Hematopoietic multipotent progenitor cell treated with erythropoietin and hydrocortisone succinate and interleukin-3 and kit ligand, for 4 days (in vitro differentiated cells): Measurements from ENCODE around the gene CRADD.
"Not testable (repeated sequence)": the region's sequence is repeated elsewhere in the genome, so short reads cannot be mapped to it uniquely, and the experiment has no call there.

Experiments
- DNase-seq: peaks from one replicate; pipeline ENCODE4 v3.0.0-alpha.2; 2015

The CRADD gene

DNA sequence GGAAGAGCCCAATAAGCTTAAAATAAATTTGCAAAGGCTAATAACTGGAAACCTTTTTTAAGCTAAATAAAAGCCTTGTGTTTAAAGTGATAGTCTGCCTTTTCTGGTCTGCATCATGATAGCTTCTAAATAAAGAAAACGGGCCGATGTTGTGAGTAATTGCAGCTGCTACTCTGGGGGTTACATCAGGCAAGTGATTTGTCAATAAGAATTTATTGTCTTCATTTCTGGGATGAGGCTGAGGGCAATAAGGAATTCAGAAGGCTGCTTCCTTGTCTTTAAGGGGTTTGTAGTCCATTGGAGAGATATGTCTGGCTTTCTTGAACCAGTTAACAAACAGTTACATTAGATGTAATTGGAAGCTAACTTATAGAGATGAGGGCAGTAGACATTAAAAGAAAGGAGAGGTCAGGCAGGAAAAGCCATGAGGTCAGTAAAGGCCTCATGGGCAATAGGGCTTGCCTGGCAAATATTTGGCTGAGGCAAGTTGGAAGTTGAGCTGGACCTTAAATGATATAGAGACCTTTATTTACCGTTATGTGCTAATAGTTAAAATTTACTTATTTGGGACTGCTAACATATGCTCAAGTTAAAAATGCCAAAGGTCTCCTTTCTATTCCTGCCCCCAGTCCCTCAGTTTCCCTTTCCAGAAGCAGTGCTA, 85.0 kb downstream of the CRADD start:
- no peak for DNase-seq

DNA sequence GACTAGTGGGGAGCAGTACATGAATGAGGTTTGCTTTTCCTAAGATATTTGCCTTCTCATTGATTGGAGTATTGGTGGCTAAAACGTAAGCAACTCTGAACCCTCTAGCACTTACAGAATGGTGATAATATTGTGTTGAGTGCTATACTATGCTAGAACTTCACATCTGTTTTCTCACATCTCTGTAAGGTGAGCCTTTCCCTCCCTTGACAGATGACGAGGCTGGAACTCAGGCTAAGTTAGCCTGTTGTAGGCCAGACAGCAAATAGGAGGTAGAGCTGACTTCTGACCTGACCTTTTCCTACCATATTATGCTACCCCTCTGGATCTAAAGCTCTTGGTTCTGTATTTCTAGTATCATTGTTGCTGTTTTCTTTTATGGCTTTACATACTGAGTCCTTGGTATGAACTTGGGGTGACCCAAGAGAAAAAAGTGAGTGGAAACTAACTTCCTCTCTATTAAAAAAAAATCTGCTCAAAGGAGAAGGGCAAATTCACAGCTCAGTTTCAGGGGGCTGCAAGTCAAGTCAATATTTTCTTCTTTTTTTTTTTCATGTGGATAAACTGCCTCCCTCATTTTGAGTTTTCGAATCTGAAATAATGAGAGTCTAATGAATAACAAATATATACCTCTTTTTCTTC, 85.9 kb downstream of the CRADD start:
- DNase-seq: no peak

DNA sequence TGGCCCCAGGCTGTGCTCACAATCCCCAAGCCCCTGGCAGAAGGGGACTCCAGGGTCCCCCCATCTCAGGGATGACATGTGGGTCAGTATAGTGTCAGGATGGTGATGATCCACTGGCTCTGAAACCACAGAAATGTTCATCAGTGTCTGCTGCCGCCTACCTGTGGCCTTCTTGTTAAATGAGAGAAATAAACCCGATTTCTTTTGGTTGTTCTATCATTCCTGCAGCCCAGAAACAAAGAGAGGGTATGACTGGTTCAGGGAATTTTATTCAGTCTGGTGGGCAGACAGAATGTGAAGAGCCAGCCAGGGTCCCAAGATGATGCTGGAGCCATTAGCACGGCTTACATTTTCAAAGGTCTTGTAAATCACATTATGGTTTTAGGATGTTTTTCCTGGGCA, 86.6 kb downstream of the CRADD start:
- no peak for DNase-seq

DNA sequence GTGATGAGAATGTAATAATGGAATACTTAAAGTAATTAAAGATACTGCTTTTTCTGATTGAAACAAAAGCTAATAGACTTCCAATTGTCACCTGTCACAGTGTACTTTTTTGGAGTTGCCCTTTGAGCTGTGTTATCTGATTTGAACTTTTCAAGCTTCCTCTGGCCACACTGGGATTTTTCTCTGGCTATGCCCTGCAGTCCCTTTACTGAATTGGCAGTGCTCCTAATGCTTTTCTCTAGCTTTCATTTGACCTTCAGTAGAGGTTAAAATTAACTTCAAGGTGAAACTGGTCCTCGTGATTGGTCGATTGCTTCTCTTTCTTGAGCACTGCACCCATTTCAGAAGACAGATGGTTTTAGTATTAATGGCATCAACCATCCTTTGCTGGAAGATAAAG, 89.2 kb downstream of the CRADD start:
- DNase-seq: no peak

DNA sequence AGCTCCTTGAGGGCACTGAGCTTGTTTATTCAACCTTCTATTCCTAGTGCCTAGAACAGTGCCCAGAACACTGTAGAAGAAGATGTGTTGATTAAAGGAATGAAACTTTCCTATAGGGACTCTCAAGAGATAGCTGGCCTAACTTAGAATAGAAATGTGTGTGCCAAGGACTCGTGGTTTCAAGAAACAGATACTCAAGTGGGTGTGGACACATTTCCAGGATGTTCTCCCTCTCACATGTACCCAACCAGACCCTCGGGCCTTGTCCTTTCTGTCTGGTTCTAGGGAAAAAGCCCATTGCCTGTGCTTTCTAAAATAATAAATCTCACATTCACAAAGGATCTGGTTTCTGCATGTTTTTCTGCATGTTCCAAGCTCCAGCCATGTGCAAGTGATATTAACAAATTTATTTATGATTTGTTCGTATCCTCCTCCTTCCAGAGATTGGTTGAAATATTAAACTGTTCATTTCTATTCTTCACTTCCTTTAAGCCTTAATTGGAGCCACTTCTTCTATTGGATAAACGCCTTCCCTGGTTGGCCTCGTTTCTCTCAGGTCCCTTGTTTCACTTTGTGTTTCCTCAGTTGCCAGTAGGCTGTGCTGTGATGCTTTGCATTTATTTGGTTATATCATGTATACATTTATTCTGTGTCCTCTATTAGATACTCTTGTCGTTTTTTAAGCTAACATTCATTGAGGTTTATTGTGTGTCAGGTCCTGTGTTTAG, 89.8 kb downstream of the CRADD start:
- peak; percentile 82 for DNase-seq

DNA sequence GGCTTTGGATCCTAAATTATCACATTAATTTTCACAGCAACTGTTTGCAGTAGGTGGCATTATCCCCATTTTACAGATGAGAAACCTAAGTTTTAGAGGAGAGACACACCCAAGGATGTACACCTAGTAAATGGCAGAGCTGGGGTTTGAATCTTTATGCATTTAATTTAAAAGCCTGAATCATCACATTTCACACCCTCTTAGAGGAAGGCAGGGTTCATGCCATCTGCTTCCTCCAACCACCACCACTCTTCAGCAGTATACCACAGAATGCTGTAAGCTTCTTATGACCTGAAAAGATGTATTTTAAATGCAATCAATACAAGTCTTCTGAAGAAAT, 90.3 kb downstream of the CRADD start:
- DNase-seq: peak; percentile 80

DNA sequence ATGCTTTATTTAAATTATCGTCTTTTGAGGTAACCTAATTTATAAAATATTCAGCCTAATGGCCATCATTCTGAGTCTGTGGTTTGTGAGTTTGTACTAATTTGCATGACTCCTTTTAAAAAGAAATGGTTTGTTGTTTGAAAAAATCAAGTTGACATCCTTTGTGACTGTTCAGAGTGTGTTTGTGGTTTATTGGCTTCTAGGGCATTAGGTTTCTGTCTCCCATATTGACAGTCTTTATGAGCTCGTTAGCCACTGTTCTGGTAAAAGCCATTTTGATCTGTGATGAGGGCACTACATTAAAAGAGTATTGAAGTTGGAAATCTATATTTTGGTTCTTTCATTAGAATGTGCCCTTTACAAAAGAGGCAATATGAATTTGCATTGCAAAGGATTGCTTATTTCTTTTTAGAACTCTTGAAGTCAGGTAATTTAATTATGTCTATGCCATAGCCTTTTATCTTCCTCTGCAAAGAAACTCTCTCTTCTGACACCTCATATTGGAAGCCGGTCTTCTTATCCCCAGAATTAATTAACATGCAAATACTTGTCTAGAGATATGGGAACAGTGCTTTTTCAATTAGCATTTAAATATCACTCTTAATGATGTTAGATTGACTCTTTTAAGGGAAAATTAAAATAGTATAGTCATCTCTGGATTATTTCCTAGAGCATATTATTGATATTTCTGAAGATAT, 95.0 kb downstream of the CRADD start:
- DNase-seq: no peak

DNA sequence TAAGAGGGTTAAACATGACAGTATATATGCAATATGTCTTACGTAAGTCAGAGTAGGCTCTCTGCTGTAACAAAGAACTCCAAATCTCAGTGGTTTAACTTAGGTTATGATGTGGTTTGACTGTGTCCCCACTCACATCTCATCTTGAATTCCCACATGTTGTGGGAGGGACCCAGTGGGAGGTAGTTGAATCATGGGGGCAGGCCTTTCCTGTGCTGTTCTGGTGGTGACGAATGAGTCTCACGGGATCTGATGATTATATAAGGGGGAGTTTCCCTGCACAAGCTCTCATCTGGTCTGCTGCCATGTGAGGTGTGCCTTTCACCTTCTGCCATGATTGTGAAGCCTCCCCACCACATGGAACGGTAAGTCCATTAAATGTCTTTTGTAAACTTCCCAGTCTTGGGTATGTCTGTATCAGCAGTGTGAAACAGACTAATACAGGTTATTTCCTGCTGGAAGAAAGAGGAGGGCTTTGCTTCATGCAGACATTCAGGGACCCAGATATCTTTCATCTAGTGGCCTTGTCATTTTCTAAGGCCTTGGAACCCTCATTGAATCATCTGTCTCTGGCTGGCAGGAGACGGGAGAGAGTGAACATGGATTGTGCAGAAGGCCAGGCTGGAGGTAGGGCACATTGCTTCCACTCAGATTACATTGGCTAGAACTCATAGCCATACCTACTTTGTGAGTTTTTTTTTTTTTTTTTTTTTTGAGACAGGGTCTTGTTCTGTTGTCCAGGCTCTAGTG, 96.1 kb downstream of the CRADD start:
- DNase-seq: peak; percentile 36

DNA sequence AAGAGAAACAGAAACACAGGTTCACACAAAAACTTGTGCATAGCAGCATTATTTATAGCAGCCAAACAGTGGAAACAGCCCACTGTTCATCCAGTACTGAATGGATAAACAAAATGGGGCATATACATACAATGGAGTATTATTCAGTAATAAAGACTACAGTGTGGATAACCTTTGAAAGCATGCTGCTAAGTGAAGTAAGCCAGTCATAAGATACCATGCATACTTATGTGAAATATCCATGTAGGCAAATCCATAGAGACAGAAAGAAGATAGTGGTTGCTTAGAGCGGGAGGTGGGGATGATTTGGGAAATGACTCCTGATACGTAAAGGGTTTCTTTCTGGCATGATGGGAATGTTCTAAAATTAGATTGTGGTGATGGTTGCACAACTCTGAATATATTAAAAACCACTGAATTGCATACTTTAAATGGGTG, 99.4 kb downstream of the CRADD start:
- DNase-seq: no peak

DNA sequence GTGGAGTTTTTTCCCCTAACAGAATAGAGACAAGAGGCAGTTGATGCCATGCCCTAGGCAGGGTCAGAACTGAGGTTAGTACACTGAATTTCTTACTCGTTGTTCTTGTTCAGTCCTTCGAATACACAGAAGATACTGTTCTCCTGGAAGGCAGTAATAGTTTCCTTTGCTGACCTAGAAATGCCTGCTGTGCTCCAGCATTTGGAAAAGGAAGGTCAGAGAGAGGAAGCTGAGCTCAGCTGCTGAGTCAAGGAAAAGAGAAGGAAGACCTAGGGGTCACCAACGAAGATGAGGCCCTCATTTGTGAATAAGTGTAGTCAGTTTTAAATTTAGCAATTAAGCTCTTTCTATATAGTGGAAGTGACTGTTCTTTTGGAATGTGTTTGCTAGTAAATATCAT, 100.1 kb downstream of the CRADD start:
- DNase-seq: no peak

DNA sequence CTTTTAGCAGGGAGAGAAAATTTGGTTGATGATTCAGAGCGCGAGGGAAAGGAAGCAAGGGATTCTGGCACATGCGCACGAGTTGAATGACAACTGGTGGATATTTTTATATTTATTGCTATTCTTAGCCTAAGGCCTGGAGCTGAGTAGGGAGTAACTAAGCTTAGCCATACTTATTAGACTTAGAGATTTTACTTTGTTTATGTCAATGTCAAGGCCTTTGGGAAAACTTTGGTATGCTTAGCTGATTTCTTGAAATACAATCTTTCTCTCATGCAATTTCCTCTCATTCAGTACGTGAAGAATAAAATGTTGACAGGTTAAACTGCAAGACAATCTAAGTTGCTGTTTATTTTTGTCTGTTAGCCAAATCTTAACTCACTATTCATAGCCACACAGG, 101.1 kb downstream of the CRADD start:
- no peak for DNase-seq

DNA sequence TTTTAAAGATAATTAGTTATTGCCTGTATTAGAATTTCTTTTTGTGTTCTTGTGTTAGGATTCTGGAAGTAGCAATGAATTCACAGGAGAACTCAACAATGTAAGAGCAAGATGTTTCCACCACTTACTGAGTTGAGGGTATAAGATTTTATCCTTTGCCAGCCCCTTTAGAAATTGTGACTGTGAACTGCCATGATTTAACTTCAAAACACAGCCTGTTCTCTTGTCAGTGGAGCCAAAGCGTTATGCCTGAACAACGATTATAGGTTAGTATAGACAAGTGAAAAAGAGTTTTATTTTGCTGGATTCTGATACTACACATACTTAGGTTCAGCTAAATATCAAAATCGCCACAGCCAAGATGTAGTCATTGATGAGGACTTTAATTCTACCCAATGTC, 101.6 kb downstream of the CRADD start:
- no peak for DNase-seq

DNA sequence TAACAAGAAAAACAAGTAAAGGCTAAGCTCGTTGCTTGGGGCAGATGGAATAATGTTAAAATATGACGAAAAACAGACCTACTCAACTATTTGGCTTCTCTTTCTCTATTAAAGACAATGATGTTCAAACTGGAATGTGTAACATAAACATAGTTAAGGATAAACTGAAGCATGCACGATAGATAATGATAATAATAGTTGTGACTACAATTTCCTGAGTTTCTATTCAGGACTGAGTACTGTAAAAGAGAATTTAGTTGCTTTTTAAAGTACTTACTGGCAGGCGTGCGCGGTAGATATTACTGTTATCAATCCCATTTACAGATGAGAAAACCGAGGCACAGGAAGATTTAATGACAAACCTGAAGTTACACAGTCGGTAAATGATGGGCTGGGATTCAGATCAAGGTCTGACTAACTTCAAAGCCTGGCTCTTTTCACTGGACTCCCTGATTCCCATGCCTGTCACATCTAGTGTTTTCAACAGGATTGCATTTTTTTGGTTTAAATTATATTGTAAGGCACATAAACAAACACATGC, 103.0 kb downstream of the CRADD start:
- no peak for DNase-seq

DNA sequence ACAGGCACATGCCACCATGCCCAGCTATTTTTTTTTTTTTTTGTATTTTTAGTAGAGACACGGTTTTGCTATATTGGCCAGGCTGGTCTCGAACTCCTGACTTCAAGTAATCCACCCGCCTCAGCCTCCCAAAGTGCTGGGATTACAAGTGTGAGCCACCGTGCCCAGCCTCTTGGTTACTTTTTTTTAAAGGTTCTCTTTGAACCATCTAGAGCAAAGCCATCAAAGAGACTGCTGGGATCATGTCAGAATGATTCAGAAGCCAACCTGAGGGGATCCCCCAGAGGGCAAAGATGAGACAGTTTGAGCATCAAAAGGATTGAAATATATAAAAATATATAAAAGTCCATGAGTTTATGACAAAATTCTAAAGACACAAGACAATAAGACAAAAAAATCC, 103.7 kb downstream of the CRADD start:
- DNase-seq: not testable (repeated sequence)

DNA sequence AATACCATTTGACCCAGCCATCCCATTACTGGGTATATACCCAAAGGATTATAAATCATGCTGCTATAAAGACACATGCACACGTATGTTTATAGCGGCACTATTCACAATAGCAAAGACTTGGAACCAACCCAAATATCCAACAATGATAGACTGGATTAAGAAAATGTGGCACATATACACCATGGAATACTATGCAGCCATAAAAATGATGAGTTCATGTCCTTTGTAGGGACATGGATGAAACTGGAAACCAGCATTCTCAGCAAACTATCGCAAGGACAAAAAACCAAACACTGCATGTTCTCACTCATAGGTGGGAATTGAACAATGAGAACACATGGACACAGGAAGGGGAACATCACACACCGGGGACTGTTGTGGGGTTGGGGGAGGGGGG, 104.8 kb downstream of the CRADD start:
- not testable (repeated sequence) for DNase-seq

DNA sequence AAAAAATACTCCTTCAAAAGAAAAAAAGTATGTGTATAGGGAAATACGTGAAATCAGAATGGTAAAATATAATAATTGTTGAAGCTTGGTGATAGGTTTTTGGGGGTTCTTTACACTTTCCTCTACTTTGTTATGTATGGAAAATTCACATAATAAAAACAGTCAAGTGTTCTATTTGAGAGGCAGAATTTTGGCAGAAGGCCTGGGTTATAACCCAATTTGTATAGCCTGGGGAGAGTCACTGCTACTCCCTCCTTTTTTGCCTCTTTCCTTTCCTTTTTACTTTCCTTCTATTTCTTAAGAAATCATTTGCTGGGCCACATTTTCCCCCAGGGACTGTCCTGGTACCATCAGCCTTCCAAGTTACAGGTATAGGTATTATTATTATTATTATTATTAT, 105.7 kb downstream of the CRADD start:
- no peak for DNase-seq

DNA sequence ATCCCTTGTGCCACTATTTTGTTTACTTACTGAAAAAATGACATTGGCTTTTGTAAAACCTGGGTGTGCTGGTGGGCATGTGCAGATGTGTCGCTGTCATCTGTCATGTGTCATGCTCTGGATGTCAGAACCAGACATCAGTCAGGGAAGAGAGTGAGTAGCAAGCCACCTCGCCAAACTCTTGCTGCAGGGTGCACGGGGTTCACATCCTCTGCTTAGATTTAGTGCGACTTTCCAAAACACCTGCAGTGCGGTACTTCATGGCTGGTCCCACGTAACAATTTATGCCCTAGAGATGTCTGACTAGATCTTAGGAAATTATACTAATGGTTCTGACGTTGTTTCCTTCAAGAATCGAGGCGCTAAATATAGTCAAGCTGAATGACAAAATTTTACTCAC, 106.7 kb downstream of the CRADD start:
- DNase-seq: no peak

DNA sequence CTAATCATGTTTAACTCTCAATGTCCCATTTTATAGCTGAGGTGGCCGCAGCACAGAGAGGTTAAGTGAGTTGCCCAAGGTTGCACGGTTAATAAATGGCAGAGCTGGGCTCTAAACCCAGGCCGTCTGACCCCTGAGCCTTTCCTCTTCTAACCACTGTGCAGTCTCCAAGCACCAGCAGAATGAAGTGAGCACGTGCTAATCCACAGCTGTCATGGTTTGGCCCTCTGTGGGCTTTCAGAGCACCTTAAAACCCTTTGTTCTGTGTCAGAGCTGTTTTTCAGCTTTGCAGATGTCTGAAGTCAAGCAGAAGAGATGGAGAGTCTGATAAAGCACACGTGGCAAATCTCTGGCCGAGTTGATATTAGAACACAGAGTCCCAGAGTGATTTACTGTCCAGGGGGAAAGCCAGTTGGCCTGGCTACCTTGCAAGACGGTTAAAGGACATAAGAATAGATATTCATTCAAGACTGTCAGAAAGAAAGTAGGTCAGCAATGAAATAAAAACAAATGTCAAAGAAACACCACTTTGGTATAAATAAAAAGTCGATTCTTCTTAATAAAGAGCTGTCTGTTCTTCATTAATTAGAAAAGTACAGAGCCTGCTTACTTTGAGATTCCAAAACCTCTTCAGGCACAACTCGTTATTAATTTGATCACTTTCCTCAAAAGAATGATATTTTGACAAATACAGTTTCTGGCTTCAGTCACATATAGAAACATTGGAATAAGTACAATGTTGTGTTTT, 107.3 kb downstream of the CRADD start:
- DNase-seq: peak; percentile 65

DNA sequence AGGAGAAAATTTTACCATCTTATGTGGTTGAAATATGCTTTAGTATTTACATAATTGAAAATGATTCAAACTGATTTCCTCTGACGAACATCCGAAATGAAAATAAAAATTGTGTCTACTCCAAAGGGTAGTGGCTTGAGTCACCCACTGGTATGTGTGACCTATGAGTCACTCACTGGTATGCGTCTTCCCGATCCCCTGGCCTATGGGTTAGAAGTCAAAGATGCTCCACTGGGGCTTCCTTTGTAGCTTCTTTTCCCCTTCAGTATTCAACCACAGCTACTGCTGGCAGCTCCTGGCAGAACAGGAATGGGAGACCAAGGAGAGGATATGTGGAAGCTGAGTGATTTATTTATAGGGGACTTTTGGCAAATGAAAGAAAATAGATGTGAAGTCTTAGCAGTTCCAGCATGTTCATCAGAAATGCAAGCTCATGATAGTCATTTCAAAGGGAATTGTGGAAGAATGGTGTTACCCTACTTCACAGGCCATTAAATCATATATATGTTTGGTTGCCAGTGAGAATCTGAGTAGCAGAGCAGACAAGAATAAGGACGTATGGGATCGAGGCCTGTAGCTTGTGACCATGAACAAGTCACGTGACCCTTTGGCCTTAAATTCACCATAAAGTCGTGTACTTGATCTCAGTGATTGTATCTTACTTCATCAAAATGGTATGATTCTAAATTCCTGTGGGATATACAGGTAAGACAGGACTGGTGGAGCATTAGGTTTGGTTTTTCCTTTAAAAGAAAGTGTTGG, 108.3 kb downstream of the CRADD start:
- DNase-seq: peak; percentile 31

DNA sequence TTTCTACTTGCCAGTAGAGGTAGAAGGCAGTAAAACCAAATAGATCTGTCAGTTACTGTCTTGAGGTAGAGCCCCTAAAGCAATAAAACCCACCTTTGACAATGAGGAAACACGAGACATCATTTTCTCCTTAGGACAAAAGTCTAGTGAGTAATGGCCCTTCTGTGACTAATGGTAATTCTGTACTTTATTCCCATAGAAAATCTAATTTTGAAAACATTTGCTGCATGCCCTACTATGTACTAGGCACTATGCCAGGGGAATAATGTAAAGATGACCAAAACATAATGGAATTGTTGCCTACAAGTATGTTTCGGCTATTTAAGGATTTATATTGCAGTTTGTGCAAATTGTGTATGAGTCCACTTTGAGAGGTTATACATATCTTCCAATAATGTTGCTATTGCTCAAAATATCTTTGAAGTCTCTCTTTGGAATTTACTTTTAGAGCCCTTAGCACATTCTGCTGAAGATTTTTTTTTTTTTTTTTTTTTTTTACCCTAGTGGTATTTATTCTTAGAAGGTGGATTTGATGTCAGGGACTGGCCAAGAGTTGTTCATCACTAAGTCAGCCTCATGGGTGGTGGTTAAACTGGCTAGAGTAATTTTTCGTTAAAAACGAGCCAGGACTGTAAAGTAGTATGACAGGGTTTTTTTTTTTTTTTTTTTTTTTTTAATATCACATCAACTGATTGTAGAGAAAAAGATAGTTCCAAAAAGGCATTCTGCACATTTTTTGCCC, 109.7 kb downstream of the CRADD start:
- no peak for DNase-seq
